Activated CD8-positive, alpha-beta memory T cell treated with anti-CD3 and anti-CD28 coated beads for 48 hours (primary cell): ENCODE measurements around the gene GAS6.
"Not testable (repeated sequence)": the region's sequence is repeated elsewhere in the genome, so short reads cannot be mapped to it uniquely, and the experiment has no call there.

Experiments
- DNase-seq, 3 experiments: peaks; one replicate each; pipeline ENCODE4 v3.0.0-alpha.2; 2020; ENCODE audit warnings: low read depth in 2 of 3, low spot score in 2 of 3

The GAS6 gene

DNA sequence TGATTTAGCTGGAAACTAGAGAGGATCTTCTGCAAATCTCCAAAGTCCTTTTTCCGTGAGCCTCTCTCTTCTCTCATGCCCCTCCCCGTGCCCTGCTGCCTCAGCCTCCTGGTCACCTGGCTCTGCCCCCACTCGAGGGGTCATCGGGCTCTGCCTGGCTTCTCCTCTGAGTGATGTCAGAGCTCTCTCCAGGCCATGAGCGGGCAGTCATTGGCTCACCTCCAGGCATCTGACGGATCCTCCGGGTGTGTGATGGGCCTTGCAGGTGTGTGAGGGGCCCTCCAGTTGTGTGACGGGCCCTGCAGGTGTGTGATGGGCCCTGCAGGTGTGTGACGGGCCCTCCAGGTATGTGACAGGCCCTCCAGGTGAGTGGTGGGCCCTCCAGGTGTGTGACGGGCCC, 10.3 kb upstream of the GAS6 start:
- no peak for DNase-seq

DNA sequence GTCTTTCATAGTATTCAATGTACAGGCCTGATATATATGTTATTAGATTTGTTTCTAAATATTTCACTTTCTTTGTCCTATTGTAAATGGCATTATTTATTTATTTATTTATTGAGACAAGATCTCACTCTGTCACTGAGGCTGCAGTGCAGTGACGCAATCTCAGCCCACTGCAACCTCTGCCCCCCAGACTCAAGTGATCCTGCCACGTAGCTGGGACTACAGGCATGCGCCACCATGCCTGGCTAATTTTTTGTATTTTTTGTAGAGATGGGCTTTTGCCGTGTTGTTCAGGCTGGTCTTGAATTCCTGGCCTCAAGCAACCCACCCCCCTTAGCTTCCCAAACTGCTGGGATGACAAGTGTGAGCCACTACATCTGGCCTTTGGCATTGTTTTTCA, 5.4 kb upstream of the GAS6 start:
- DNase-seq, result no peak

DNA sequence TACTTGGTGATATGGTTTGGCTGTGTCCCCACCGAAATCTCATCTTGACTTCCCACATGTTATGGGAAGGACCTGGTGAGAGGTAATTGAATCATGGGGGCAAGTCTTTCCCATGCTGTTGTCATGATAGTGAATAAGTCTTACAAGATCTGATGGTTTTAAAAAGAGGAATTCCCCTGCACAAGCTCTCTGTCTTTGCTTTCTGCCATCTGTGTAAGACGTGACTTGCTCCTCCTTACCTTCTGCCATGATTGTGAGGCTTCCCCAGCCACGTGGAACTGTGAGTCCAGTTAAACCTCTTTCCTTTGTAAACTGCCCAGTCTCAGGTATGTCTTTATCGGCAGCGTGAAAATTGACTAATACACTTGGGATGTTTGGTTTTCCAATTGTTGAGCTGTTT, 4.0 kb upstream of the GAS6 start:
- not testable (repeated sequence) for DNase-seq

DNA sequence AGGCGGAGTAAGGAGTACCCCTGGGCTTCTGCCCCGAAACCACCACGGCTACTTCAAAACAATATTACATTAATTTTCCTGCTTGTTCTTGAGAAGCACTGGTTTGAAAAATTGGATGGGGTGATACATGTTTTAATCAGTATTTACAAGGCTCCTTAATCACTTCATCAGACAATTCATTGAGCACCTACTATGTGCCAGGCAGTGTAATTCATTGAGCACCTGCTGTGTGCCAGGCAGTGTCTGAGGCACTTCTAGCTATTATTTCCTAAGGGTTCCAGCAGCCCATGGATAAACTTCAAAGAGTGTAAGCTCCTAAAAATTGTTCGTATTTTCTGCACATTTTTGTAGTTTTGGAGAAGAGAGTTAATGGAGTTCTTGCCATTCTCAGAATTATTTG, 1.6 kb upstream of the GAS6 start:
- no peak for DNase-seq

DNA sequence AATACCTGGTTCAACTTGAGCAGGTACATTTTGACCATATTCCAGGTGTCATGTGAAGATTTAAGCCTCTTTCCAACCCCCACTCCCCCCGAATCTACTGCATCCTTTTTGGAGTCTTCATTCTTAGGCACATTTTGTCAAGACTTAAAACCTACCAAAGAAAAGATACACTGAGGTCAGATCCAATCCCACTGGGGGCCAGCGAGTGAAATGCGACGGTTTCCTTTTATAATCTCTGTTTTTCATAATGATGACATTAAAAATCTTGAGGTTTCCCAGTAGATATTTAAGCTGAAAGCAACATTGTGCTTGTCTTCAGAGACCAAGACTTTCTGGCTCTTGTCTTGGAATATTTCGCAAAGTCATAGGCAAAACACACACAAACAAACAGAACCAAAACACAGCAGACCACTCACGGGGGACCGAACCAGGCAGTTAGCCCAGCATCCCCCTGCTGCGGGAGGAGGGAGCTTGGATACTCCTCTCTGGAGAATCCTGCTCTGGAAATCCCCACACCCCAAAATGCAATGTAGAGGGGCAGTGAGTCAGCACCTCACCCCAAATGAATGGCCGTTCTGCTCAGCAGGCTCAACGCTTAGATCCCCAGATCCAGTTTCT, 506 bp upstream of the GAS6 start:
- DNase-seq, result no peak

DNA sequence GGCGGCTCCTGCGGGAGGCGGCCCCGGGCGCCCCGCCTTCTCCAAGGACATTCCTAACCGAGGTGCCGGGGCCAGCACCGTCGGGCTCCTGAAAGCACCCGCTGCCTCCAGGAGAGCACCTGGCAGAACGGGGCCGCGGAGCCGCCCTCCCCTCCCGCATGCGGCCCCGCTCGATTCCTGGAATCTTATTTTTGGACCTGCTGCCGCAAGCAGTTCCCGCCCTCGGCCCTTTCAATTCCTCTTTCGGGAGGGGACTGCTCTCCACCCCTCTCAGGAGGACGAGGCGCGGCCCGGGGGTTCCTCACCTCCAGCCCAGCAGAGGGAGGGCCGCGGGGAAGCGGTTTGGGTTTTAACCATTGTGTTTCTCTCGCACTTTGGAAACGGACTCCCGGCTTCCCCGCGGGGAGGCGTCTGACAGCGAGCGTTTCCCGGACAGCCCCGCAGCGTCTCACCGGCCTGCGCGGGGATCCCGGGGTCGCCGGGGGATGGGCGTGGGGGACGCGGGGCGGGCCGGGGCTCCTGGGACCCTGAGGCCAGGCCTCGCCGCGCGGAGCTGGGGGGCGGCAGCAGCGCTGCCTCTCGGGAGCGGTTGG, 849 bp downstream of the GAS6 start:
- DNase-seq, result no peak

DNA sequence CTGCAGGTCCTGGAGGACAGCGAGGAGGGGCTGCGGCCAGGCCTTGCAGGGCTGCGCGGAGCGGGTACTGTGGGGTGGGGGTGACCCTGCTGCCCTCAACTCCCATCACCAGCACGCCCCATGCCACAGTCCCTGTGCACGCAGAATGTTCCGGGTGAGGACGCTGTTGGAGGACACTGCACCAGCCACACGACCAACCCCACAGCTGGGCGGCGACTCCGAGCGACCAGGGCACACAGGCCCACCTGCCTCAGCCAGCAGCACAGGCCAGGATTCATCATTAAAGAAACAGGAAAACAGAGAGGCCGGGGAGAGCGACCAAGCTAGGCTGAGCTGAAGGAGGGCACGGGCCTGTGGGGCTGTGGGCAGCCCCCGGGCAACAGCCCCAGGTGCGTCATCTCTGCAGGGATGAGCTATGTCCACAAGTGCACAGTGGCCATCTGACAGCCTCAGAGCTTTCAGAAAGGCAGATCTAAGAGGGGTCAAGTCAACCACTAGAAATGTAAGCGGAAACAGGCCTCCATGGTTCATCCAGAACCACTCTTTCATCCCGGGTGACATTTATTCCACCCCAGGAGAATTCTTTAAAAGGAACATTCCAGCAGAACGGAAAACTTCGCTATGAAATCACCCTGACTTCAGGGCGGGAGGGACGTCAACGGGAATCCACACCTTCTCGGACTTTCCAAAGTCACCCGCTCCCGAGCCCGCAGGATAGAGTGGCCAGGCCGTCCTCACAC, 1.5 kb downstream of the GAS6 start:
- no peak for DNase-seq

DNA sequence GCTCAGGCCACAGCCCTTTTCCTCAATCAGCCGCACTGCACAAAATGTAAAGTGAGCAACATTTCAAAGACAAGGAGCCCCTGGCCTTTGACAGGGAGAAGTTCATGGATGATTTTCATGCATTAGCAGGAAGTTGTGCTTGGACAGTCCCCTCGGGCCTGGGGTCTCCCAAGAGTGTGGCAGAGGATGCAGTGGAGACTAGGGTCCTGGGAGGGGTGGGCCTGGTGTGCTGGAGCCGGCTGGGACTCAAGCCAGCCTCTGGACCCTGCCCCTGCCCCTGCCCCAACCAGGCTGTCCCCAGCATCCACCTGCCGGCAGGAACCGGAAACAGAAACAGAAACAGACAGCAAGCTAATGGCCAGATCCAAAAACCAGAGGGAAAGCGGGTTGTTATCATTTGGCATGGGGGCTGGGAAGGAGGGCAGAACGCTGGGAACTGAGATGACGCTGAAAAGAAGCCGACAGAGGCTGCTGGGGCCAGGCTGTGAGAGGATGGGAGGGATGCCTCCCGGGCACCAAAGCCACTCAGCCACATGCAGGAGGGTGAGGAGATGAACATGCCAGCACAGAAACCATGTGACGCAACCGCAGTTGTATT, 2.3 kb downstream of the GAS6 start:
- no peak for DNase-seq

DNA sequence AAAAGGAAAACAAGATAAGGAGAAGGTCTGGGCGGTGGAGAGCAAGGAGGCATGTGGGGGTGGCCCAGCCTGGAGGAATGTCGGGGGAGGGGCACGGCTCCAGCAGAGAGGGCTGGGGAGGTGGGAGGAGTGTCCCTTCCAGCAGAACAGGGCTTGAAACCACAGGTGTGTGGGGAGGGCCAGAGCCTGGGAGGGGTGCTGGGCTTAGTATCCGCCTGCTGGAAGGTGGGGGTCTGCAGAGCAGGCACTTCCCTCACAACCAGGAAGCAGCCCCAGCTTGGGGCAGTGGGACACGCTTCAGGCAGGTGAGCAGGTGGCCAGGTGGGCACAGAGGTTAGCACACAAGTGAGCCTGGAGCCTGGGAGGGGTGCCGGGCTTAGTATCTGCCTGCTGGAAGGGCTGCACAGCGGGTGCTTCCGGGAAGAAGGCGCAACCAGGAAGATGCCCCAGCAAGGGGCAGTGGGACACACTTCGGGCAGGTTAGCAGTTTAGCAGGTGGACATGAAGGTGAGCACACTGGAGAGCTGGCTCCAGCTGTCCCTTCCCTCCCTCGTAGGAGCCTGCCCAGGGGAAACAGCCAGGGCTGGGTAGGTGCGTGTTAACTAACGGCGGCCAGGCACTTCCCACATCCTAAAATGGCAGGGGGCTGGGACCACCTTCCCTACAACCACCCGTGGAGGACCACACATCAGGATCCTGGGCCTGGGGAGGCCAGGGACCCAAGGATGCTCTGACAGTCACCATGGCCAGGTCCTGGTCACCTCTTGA, 3.0 kb downstream of the GAS6 start:
- no peak for DNase-seq

DNA sequence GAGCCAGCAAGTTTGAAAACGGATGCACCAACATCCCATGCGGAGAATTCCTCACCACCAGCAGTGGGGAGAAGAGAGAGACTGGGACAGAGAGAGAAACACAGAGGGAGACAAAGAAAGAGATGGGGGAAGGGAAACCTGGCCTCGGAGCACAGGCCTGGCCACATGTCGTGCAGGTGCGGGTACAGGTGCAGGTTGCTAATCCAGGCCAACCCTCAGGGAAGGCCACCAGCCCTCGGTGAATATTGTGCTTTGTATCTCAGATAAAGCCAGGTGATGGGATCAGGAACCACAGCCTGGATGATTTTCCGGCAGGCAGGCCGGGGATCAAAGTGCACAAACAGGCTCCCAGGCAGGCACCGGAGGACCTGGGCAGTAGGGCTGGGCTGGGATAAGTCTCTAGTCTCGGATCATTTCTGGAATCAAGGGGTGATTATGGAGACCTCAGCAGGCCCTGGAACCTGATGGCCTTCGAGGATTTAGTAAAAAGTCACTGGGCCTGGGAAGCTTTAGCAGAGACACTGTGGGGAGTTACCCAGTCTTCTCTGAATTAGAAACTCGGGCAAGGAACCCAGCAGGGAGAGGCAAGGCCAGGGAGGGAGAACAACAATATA, 3.7 kb downstream of the GAS6 start:
- DNase-seq, result no peak

DNA sequence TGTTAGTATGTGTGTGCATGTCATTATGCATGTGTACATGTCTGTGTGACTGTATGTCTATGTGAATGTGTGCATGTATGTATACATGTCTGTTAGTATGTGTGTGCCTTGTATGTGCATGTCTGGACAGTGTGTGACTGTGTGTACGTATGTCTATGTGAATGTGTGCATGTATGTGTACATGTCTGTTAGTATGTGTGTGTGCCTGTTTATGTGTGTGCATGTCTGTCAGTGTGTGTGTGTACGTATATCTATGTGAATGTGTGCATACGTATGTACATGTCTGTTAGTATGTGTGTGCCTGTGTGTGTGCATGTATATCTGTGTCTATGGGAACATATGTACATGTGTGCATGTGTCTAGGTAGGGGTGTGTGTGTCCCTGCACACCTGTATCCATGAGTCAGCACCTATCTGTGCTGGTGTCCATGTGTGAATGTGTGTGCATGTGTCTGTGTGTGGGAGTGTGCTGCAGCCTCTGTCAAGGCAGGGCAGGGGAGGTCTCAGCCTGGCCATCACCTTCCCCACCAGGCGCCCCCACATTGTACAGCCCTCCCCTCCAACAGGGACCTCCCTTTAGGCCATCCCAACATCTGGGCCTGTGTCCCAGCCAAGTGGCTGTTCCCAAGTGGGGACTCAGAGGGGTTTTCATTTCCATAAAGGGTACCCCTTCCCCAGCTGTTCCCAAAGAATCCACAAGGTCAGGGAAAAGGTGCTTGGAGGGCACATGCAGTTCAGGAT, 4.4 kb downstream of the GAS6 start:
- DNase-seq, result no peak

DNA sequence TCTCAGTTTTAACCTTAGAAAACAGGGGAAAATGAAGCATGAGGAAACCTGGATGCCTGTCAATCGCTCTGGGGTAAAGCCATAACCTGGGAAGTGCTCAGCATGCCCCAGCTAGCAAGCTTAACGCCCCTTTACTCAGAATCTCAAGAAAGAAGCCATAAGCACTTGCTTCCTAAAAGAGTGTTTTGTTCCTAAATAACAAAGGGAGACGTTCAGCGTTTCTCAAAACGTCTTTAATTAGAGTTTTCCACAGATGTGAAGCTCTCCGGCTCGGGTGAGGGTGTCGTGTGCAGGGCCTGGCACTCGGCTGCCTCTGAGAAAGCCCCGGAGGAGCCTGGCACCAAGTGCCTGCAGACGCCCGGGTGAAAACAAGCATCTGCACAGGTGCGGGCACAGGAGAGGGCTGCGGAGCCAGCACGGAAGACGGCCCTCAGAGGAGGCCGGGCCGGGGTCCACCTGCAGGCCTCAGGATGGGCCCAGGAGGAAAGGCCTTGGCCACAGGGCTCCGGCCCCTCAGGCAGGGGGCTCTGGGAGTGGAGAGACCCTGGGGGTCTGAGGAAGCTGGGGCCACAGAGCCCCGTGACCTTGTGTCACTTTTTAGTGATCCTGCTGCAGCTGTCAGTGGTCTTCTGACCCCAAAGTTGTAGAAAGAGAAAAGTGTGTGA, 6.2 kb downstream of the GAS6 start:
- no peak for DNase-seq

DNA sequence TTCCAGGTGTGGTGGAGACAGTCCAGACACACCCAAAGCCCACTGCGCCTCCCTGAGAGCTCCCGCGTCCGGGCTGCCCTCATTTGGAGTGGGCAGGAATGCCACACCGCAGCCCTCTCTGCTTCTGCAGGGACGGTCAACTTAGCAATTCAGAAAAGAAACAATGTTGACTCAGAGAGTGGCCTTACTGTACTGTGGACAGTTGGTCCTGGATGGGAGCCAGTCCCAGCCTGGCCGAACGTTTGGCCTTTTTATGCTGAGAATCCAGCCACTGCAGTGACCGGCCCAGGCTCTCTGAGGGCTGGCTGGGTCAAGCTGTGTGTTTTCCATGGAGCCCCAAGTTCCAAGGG, 7.2 kb downstream of the GAS6 start:
- no peak for DNase-seq

DNA sequence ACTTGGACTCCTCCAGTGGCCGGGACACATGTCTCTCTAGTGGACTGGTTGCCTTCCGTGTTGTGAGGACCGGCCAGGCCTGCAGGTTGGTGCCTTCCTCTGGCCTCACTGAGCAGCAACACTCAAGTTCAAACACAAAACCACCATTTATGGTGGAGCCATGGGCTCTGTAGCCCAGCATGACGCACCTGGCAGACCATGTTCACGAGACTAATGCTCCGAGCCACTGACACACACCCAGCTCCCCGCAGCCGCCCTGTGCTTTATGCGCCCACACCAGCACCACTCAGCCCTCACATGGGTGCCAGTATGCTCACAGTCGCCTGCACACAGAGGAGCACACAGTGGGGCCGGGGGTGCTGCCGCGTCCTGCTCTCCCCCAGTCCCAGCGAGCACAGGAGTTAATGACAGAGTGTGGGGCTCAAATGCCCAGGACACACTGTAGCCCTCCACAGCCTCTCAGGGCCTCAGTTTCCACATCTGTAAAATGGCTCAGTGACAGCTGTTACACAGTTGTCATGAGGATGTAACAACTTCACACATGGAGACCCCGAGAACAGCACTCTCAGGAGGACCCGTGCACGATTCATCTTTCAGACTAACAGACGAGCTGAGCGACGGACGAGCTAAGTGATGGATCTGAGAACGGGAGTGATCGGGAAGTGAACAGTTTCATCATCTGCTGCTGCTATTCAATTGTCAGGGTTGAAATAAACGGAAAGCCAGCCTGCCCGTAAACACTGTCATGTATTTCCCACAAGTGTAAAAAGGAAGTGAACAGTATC, 7.8 kb downstream of the GAS6 start:
- no peak for DNase-seq

DNA sequence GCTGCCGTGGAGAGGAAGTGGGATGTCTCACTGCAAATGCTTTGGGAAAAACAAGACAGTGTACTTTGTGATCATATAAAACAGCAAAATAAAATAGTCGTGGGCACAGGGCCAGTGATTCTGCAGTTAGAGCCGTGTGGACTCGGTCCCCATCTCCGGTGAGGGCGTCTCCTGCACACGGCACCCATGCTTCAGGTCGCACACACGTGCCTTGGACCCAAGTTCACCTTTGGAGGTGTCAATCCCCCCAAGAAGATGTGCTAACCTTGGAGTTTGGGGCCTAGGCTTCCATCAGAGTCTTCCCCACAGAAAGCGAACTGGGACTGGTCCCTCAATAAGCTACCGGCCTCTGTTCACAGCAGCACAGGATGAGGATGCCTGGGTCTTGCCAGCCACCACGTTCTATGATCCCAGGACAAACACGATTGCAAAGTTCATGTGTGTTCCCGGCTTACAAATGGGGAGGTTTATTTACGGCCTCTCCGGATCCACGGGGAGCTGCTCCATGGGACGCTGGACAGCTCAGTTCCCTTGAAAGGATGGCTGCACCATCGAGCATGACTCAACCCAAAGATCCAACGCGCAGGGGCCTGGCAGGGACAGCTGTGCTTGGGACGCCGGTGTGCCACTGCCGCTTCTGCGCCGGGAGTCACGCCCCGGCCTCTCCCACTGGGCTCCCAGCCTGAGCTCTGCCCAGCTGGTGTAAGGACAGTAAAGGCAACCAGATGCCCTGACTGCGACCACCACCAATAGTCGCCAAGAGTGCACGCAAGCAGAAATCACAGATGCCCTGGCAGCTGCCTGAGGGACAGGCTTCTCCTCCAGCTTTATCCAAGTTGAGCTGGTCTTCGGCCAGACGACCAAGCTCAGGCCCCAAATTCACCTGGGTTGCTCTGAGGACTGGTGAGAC, 8.6 kb downstream of the GAS6 start:
- no peak for DNase-seq

DNA sequence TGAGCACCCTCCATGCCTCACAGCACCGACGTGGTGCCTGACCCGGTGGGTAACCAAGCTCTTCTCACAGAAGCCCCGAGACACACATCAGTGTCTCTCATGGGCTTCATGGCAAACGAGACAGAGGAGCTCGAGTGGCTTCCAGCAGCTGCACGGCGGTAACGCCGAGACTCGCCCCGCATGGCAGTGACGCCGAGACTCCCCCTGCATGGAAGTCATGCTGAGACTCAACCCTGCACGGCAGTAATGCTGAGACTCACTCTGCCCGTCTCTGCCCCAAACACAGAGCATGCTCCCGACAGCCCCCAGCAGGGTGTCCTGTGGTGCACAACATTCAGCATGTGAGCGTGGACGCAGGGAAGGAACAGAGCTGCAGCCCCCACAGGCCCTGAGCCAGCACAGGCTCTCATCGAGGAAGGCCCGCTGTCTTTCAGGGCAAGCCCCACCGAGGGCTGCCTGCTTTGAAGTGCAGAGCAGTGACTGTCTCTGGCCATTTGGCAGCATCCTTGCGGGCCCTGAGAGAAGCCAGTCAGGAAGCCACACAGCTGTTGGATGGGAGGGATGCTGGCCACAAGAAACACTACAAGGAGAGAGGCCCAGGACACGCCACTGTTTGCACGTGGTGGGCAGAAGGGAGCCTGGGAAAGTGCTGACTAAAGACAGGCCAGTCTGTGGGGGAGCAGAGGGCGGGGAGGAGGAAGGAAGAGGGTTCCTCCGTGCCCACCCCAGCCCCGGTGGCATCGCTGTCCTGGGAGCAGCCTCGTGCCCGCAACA, 9.5 kb downstream of the GAS6 start:
- DNase-seq, result no peak

DNA sequence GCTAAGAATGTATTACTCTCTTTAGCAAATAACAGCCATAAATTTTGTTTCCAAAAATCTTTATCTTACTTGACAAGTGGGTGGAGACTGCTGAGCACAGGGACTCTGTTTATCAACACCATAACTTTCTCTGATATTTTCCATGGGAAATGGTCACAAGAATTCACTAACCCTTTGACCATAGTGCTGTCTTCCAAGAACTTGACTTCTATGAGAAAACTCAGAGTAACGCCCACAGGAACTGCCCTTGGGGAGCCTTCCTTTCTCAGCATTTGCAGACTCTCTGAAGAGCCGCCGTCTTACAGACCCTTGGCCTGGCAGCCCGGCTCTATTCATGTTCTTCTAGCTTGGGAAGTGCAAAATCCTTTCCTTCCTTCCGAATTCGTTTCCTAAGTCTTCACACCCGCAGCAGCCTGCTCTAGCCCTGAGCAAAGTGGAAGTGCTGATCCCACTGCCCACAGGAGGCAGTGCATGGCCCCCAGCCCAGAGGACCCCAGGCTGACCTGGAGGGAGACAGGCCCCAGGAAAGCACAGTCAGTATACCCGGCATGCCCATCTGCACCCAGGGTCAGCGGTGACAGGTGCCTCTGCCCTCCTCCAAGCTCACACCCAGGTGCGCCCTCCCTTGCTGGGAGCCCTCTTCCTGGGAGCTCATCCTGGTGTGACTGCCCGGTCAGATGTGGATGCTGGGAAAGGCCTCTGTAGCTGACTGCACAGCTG, 10.2 kb downstream of the GAS6 start:
- no peak for DNase-seq
